IMR-90 (cell line): ENCODE measurements around the gene PIK3R5. TPM values are rescaled to one million over a fixed set of nuclear protein-coding genes. Genes with fewer than 3 reads are reported as not detected.

Experiments
- ATAC-seq: fragments of 200-7000 bp; cut with Tn5 transposase; 2 replicates; pipeline ENCODE4 v1.9.1; 2020; ENCODE audit warnings: low read depth, mild to moderate bottlenecking, moderate library complexity
- BruUV-seq: library from RNA; stranded (reverse); fragments of 400-500 nt; replicated peaks from 2 replicates; lab custom pipeline; 2021; lab: Mats Ljungman, UMichigan
- CTCF ChIA-PET: fragments of 300-600 bp; formaldehyde crosslinking; extraction: SDS; loops from one replicate; lab custom pipeline; 2021; ENCODE audit warnings: antibody characterized with exemption; lab: Yijun Ruan, JAX
- POLR2A ChIA-PET: fragments of 300-600 bp; sonication (Branson Sonifier 250); formaldehyde crosslinking; loops from one replicate; lab custom pipeline; 2022; ENCODE audit warnings: antibody characterized with exemption; ENCODE audit not compliant: unreplicated experiment; lab: Charles Lee
- DNase-seq: peaks from one replicate; pipeline ENCODE4 v3.0.0; 2013
- H2AFZ ChIP-seq: replicated peaks from 2 replicates; pipeline ENCODE3; 2013; ENCODE audit warnings: low read length, mild to moderate bottlenecking; ENCODE audit not compliant: poor library complexity
- H2AK5ac ChIP-seq: 2 replicates; pipeline ENCODE4 v1.6.1; 2013; ENCODE audit warnings: low read depth, low read length, inconsistent platforms
- H2AK9ac ChIP-seq: replicated peaks from 2 replicates; pipeline ENCODE3; 2013; ENCODE audit warnings: mild to moderate bottlenecking, low read depth, low read length, moderate library complexity; ENCODE audit not compliant: poor library complexity
- H2BK120ac ChIP-seq: 2 replicates; pipeline ENCODE4 v1.6.1; 2013; ENCODE audit warnings: low read depth, low read length, inconsistent platforms
- H2BK15ac ChIP-seq: 3 replicates; pipeline ENCODE4 v1.6.1; 2013; ENCODE audit warnings: low read depth, low read length, inconsistent platforms
- H2BK20ac ChIP-seq: 2 replicates; pipeline ENCODE4 v1.6.1; 2013; ENCODE audit warnings: low read depth, mild to moderate bottlenecking, inconsistent platforms, low read length, moderate library complexity
- H2BK5ac ChIP-seq: 2 replicates; pipeline ENCODE4 v1.6.1; 2013; ENCODE audit warnings: mild to moderate bottlenecking, low read depth, low read length, inconsistent platforms; ENCODE audit not compliant: poor library complexity, severe bottlenecking
- H3K14ac ChIP-seq: replicated peaks from 2 replicates; pipeline ENCODE4 v1.6.1; 2013; ENCODE audit warnings: low read depth, low read length, inconsistent platforms
- H3K18ac ChIP-seq: 2 replicates; pipeline ENCODE4 v1.6.1; 2013; ENCODE audit warnings: low read depth, low read length, control low read depth
- H3K23ac ChIP-seq: 2 replicates; pipeline ENCODE4 v1.6.1; 2013; ENCODE audit warnings: low read depth, low read length, inconsistent platforms
- H3K27ac ChIP-seq: 2 replicates; pipeline ENCODE4 v1.5.1; 2013; ENCODE audit warnings: mild to moderate bottlenecking, control low read depth, low read length; ENCODE audit not compliant: insufficient read depth
- H3K27me3 ChIP-seq: 2 replicates; pipeline ENCODE4 v1.6.1; 2013; ENCODE audit warnings: low read length; ENCODE audit not compliant: control insufficient read depth, insufficient read depth
- H3K36me3 ChIP-seq: 2 replicates; pipeline ENCODE4 v1.6.1; 2013; ENCODE audit warnings: low read length, mixed read lengths; ENCODE audit not compliant: control insufficient read depth, insufficient read depth
- H3K4ac ChIP-seq: 2 replicates; pipeline ENCODE4 v1.6.1; 2013; ENCODE audit warnings: low read depth, low read length, inconsistent platforms
- H3K4me1 ChIP-seq: 2 replicates; pipeline ENCODE4 v1.6.1; 2013; ENCODE audit warnings: low read length, mixed read lengths; ENCODE audit not compliant: control insufficient read depth, insufficient read depth
- H3K4me2 ChIP-seq: 2 replicates; pipeline ENCODE4 v1.6.1; 2013; ENCODE audit warnings: low read depth, mild to moderate bottlenecking, control low read depth, low read length, moderate library complexity
- H3K4me3 ChIP-seq: 2 replicates; pipeline ENCODE4 v1.5.1; 2013; ENCODE audit warnings: low read depth, mild to moderate bottlenecking, control low read depth, low read length, moderate library complexity; ENCODE audit not compliant: insufficient read depth
- H3K56ac ChIP-seq: 2 replicates; pipeline ENCODE4 v1.6.1; 2013; ENCODE audit warnings: low read length, inconsistent platforms; ENCODE audit not compliant: insufficient read depth; ENCODE audit errors: extremely low read depth
- H3K79me1 ChIP-seq, 2 experiments: 2 replicates each; pipeline ENCODE4 v1.6.1; 2013; ENCODE audit warnings: low read length in 2 of 2, inconsistent platforms in 1 of 2, low read depth in 1 of 2
- H3K9ac ChIP-seq: 2 replicates; pipeline ENCODE4 v1.6.1; 2013; ENCODE audit warnings: low read depth, low read length, control low read depth
- H3K9me1 ChIP-seq: 2 replicates; pipeline ENCODE4 v1.6.1; 2013; ENCODE audit warnings: low read length, inconsistent platforms; ENCODE audit not compliant: insufficient read depth
- H3K9me3 ChIP-seq: 2 replicates; pipeline ENCODE4 v1.6.1; 2013; ENCODE audit warnings: low read length; ENCODE audit not compliant: control insufficient read depth, insufficient read depth
- H4K20me1 ChIP-seq: 2 replicates; pipeline ENCODE4 v1.6.1; 2013; ENCODE audit warnings: low read length, inconsistent platforms; ENCODE audit not compliant: insufficient read depth
- H4K5ac ChIP-seq: 2 replicates; pipeline ENCODE4 v1.6.1; 2013; ENCODE audit warnings: mild to moderate bottlenecking, low read depth, low read length, control low read depth
- H4K8ac ChIP-seq, 2 experiments: 2 replicates each; pipeline ENCODE4 v1.6.1; 2013; ENCODE audit warnings: low read depth in 2 of 2, low read length in 2 of 2, control low read depth in 1 of 2, inconsistent platforms in 1 of 2
- H4K91ac ChIP-seq: 2 replicates; pipeline ENCODE4 v1.6.1; 2013; ENCODE audit warnings: low read depth, low read length, inconsistent platforms; ENCODE audit not compliant: insufficient read depth
- BHLHE40 ChIP-seq: fragments of 150-350 bp; IDR thresholded peaks from 2 replicates; pipeline ENCODE4 v1.6.1; 2016; ENCODE audit warnings: mild to moderate bottlenecking, low read depth, low read length
- CEBPB ChIP-seq: IDR thresholded peaks from 2 replicates; pipeline ENCODE4 v1.6.1; 2012; ENCODE audit warnings: low read depth, low read length, improper control_type of control experiment
- CHD1 ChIP-seq: IDR thresholded peaks from 2 replicates; pipeline ENCODE4 v1.6.1; 2012; ENCODE audit warnings: low read depth, low read length, improper control_type of control experiment
- CTCF ChIP-seq: conservative IDR thresholded peaks from 2 replicates; pipeline ENCODE4 v1.5.1; 2012; ENCODE audit warnings: mild to moderate bottlenecking, low read depth, low read length, improper control_type of control experiment
- ELK1 ChIP-seq: fragments of 150-350 bp; IDR thresholded peaks from 2 replicates; pipeline ENCODE4 v1.6.1; 2016; ENCODE audit warnings: low read depth, mild to moderate bottlenecking, low read length, moderate library complexity, borderline replicate concordance
- MAZ ChIP-seq: IDR thresholded peaks from 2 replicates; pipeline ENCODE4 v1.6.1; 2012; ENCODE audit warnings: low read depth, mild to moderate bottlenecking, low read length, improper control_type of control experiment, moderate library complexity, borderline replicate concordance
- MXI1 ChIP-seq: IDR thresholded peaks from 2 replicates; pipeline ENCODE4 v1.6.1; 2012; ENCODE audit warnings: low read depth, mild to moderate bottlenecking, low read length, moderate library complexity, borderline replicate concordance
- NFE2L2 ChIP-seq: fragments of 150-350 bp; IDR thresholded peaks from 2 replicates; pipeline ENCODE4 v1.6.1; 2016; ENCODE audit warnings: low read depth, mild to moderate bottlenecking, low read length
- RAD21 ChIP-seq: IDR thresholded peaks from 2 replicates; pipeline ENCODE4 v1.6.1; 2012; ENCODE audit warnings: low read length, improper control_type of control experiment
- RCOR1 ChIP-seq: IDR thresholded peaks from 2 replicates; pipeline ENCODE4 v1.6.1; 2012; ENCODE audit warnings: mild to moderate bottlenecking, low read length, improper control_type of control experiment; ENCODE audit not compliant: insufficient replicate concordance
- RFX5 ChIP-seq: IDR thresholded peaks from 2 replicates; pipeline ENCODE4 v1.8.0; 2012; ENCODE audit warnings: low read depth, mild to moderate bottlenecking, low read length, moderate library complexity
- SMC3 ChIP-seq: fragments of 150-350 bp; IDR thresholded peaks from 2 replicates; pipeline ENCODE4 v1.6.1; 2016; ENCODE audit warnings: low read depth, mild to moderate bottlenecking, antibody characterized with exemption, low read length, moderate library complexity
- USF2 ChIP-seq: fragments of 150-350 bp; IDR thresholded peaks from 2 replicates; pipeline ENCODE4 v1.6.1; 2017; ENCODE audit warnings: mild to moderate bottlenecking, antibody characterized with exemption, low read length, low read depth
- WGBS, 2 experiments: methylation state at CpG; one replicate each; pipeline versions ENCODE4 v1.1.5 to v1.1.7; 2013; ENCODE audit warnings: missing lambda C conversion rate in 2 of 2; ENCODE audit not compliant: insufficient read length in 1 of 2; ENCODE audit errors: extremely low coverage in 2 of 2; 5-methylcytosine and 5-hydroxymethylcytosine counted together
- dilution Hi-C: fragments of 300-500 bp; cut with HindIII; formaldehyde crosslinking; loops from one replicate; pipeline ENCODE4 v1.14.3; 2018; ENCODE audit warnings: low sequenced_read_pairs; ENCODE audit not compliant: unreplicated experiment
- in situ Hi-C: fragments of 300-500 bp; cut with MboI; formaldehyde crosslinking; loops from 3 replicates; pipeline ENCODE4 v1.14.3; 2019; ENCODE audit warnings: low sequenced_read_pairs, inconsistent platforms, mixed read lengths
- intact Hi-C: fragments of 100-400 bp; cut with micrococcal nuclease; formaldehyde crosslinking; loops from 2 replicates; pipeline ENCODE4 v1.10.0; 2022
- polyA plus RNA-seq, 3 experiments: library from polyadenylated mRNA; depleted of rRNA; stranded (reverse); fragments of >200 nt; gene quantifications; 2 replicates each; pipeline ENCODE4 v1.2.3, GENCODE V29; 2012; ENCODE audit warnings: low replicate concordance in 1 of 3
- total RNA-seq: library from RNA; depleted of rRNA; stranded (reverse); fragments of >200 nt; gene quantifications from 2 replicates; pipeline ENCODE4 v1.2.3, GENCODE V29; 2012

PIK3R5 gene
- total and polyA plus RNA-seq, 2 of the 4 experiments (the other 2 are of a cell fraction): not detected

- Histone ChIP-seq H3K36me3 (no peaks in the 10 kb centered on the region), H4K5ac (no peak overlapping the region), H2BK20ac (no peak overlapping the region), H2BK120ac (no peak overlapping the region), H3K4me2 (no peak overlapping the region; the same call in 1 of the 2 replicates), H3K14ac (no peak overlapping the region), H3K79me1 (no peaks in the 10 kb centered on the region), H3K27me3 (no peaks in the 10 kb centered on the region; the same call in 1 of the 2 replicates), H4K91ac (no peak overlapping the region), H3K56ac (no peak overlapping the region), H3K9me3 (no peaks in the 10 kb centered on the region), H3K9me1 (no peaks in the 10 kb centered on the region), H3K9ac (no peak overlapping the region), H2AK5ac (no peak overlapping the region), H2AFZ (no peak overlapping the region), H3K4ac (no peak overlapping the region), H3K23ac (no peak overlapping the region), H3K27ac (no peak overlapping the region), H2BK5ac (no peak overlapping the region), H4K20me1 (no peaks in the 10 kb centered on the region), H3K18ac (no peak overlapping the region), H3K4me1 (no peaks in the 10 kb centered on the region), H4K8ac (no peak overlapping the region), H3K4me3 (no peak overlapping the region), H2BK15ac (no peak overlapping the region), H2AK9ac (no peak overlapping the region)
- WGBS, 2 experiments: 68% methylated on average over 7 of the region's 24 CpGs; no CpG with 5 or more reads in 1 of the 2 experiments
- intact Hi-C loops (loop anchor here (1.0 to 10.0 kb wide), 2 partner anchors 141 to 630 kb away; no protein-coding TSS in a partner anchor), in situ Hi-C loops (no loop called here), dilution Hi-C loops (no loop called here)
- no TSS peak for BruUV-seq
- ATAC-seq (peak; percentile 98), DNase-seq (peak; percentile 59)
- CTCF ChIA-PET: interaction anchor here (1.4 kb wide), 1 partner anchor 95 kb away, joined by 3 read pairs; the partner anchor contains the start of gene MFSD6L
- POLR2A ChIA-PET: no interaction called here
- TF ChIP-seq RAD21 (peak; percentile 56), RFX5 (no peak), MXI1 (no peak), USF2 (no peak), MAZ (no peak), CTCF (peak; percentile 60), BHLHE40 (no peak), CEBPB (no peak), RCOR1 (no peak), NFE2L2 (no peak), ELK1 (no peak), SMC3 (peak; percentile 36), CHD1 (no peak)
Observed at GRCh38 chr17:8894673-8895578, 70.6 kb downstream of the PIK3R5 start.
